HG03280 (cell line): ENCODE data around the gene TEDC1.

Source experiments
- ATAC-seq: cut with Tn5 transposase; IDR thresholded peaks from one replicate; pipeline ENCODE4 v1.9.1; 2021; ENCODE audit warnings: mild to moderate bottlenecking, moderate library complexity; ENCODE audit not compliant: unreplicated experiment

TEDC1 gene

DNA sequence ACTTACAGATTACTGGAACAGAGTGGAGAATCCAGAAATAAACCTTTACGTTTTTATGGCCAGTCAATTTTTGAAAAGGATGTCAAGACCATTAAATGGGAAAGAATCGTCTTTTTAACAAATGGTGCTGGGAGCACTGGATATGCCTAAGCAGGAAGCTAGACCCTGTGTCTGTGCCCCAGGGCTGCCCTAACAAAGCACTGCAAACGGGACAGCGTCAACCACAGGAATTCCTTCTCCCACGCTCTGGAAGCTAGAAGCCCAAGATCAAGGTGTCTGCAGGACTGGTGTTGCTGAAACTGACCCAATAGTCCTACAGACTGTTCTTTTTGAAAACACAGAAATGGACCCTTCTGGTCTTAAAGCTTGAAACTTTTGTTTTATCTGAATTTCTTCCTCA, 26.1 kb downstream of the TEDC1 start:
- ATAC-seq: no peak

DNA sequence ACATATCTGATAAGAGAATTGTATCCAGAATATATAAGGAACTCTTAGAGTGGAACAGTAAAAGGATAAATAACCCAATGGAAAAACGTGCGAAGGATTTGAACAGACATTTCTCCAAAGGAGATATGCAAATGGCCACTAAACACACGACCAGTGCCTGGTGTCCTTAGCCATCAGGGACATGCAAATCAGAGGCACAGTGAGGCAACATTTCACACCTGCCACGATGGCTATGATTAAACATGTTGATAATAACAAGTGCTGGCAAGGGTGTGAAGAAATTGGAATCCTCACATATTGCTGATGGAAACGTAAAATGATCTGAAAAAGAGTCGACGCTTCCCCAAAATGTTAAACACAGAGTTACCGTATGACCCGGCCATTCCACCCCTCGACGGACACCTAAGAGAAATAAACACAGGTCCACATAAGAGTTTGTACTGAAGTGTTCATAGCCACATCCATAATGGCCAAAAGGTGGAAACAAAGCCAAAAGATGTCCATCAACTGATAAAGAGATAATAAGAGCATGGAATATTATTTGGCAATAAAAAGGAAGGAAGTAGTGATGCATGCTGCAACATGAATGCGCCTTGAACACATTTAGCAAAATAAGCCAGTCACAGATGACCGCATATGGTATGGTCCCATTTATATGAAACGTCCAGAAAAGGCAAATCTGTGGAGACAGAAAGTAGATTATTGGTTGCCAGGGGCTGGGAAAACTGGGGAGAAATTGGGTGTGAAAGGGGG, 29.1 kb downstream of the TEDC1 start:
- no peak for ATAC-seq

GRCh38 chr14:105525326-105525725, 34.3 kb downstream of the TEDC1 start:
- no peak for ATAC-seq

GRCh38 chr14:105525861-105526775, 35.1 kb downstream of the TEDC1 start, which contains the start of gene TMEM121:
Gene TMEM121, plus strand, starts transcription at chr14:105526583. Its CDS starts 2,252 bp downstream, at chr14:105528835.
- no peak for ATAC-seq

GRCh38 chr14:105526776-105527380, 35.8 kb downstream of the TEDC1 start:
- no peak for ATAC-seq

- no peak for ATAC-seq
Measured at GRCh38 chr14:105527381-105527825, 36.4 kb downstream of the TEDC1 start.

- ATAC-seq: peak; percentile 55
Measured at GRCh38 chr14:105527826-105528585, 37.0 kb downstream of the TEDC1 start.

- peak; percentile 8 for ATAC-seq
Measured at GRCh38 chr14:105528586-105529318, 37.7 kb downstream of the TEDC1 start.

GRCh38 chr14:105529319-105529568, 38.2 kb downstream of the TEDC1 start:
- ATAC-seq: no peak

GRCh38 chr14:105529569-105530284, 38.7 kb downstream of the TEDC1 start:
- no peak for ATAC-seq

DNA sequence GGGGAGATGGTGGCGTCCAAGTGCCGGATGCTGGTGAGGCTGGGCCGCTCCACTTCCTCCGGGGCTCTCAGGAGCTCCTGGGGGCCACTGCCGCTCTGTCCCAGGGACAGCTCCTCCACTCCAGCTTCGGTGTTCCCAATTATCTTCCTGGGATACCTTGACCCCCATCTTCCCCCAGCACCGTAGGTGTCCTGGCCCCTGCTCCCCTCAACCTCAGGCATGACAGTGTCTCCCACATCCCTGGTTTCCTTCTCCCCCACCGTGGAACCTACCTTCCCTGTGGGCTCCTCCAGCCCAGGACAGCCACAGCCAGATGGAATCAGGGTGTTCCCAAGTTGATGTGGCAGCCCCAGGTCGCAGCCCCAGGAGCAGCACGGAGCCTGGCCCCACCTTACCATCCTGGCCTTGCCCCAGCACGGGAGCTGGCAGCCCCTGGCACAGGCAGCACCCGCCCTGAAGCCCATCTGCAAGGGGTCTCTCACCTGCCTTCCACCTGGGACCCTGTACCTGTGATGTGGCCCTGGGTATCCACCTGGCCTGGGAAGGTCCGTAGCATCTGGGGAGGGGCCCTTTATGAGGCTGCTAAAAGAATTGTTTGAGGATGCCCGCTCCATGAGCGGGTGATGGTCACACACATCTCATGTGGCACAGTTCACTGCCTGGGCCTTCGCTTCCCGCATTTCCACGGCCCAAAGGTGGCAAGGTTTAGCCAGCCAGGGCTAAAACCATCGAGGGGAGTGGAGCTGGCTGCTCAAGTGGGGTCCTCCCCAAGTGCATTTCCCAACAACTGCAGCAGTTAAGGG, 39.4 kb downstream of the TEDC1 start:
- ATAC-seq: no peak

- ATAC-seq: no peak
Measured at GRCh38 chr14:105531088-105531893, 40.2 kb downstream of the TEDC1 start.

GRCh38 chr14:105531894-105532623, 41.0 kb downstream of the TEDC1 start:
- no peak for ATAC-seq

GRCh38 chr14:105532735-105533141, 41.7 kb downstream of the TEDC1 start:
- no peak for ATAC-seq

DNA sequence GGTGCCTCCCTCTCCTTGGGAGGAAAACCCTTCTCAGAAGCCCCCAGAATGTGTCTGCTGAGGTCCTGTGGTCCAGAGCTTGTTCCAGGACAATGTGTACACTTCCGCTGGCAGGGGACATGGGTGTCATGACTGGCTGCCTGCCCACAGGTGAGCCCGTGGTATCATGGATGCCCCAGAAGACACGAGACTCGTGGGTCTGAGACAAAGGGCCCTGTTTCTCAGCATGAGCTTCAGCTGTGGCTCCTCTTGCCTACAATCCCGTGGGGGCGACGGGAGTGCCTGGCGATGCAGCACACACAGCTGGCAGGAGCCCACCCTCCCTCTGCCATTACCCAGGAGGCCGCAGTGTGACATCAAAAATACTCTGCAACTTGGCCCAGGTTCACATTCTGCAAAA, 42.3 kb downstream of the TEDC1 start:
- ATAC-seq: no peak

DNA sequence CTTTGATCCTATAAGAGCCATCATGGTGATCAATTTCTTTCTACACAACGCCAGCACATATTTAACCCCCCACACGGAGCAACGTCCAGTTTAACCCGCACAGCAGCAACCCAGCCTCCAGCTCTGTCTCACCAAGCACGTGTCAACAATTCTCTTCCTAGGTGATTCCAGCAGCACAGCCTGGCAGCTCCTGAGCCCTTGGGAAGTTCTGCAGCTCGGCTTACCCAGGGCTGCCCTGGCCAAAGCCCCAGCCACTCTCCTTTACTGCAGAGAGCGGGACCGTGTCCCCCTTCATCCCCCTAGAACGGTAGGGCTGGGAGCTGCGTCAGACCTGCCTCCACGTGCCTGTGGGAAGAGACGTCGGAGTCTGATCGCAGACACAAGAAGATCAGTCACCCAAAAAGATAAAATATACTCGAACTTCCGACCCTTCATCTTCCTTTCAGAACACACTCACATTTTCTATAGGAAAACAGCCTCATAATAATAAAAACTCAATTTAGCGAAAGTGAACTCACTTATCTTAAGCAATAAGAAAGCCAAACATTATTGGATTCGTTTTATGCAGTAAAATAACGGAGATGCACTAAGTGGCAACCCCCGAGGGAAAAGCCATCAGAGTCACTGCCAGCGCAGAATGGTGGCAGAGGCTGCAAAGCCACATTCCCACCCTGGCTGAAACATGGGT, 42.9 kb downstream of the TEDC1 start:
- ATAC-seq: no peak

GRCh38 chr14:105534586-105534985, 43.5 kb downstream of the TEDC1 start:
- ATAC-seq: no peak
